Kidney epithelial cell (primary cell): ENCODE measurements around the gene EP400. TPM values are rescaled to one million over a fixed set of nuclear protein-coding genes. Genes with fewer than 3 reads are reported as not detected.

ENCODE experiments used
- DNase-seq: peaks from one replicate; pipeline ENCODE4 v3.0.0-alpha.2; 2010; ENCODE audit warnings: low read depth
- H3K27me3 ChIP-seq: 2 replicates; pipeline ENCODE4 v1.6.0; 2011; ENCODE audit warnings: low read length; ENCODE audit not compliant: control insufficient read depth, insufficient read depth
- H3K36me3 ChIP-seq: 2 replicates; pipeline ENCODE4 v1.5.1; 2011; ENCODE audit warnings: low read length; ENCODE audit not compliant: control insufficient read depth, insufficient read depth
- H3K4me3 ChIP-seq: 2 replicates; pipeline ENCODE4 v1.5.1; 2011; ENCODE audit warnings: low read depth, mild to moderate bottlenecking, control low read depth, low read length
- CTCF ChIP-seq: IDR thresholded peaks from 2 replicates; pipeline ENCODE4 v1.5.1; 2011; ENCODE audit warnings: mild to moderate bottlenecking, moderate library complexity, low read length, control low read depth, inconsistent platforms; ENCODE audit not compliant: insufficient read depth, poor library complexity, severe bottlenecking
- total RNA-seq: library from RNA; depleted of rRNA; stranded (reverse); fragments of >200 nt; gene quantifications from 2 replicates; pipeline ENCODE4 v1.2.3, GENCODE V29; 2015

EP400 gene
- total RNA-seq, 1 donor from 2014 or later = 21.4 TPM

DNA sequence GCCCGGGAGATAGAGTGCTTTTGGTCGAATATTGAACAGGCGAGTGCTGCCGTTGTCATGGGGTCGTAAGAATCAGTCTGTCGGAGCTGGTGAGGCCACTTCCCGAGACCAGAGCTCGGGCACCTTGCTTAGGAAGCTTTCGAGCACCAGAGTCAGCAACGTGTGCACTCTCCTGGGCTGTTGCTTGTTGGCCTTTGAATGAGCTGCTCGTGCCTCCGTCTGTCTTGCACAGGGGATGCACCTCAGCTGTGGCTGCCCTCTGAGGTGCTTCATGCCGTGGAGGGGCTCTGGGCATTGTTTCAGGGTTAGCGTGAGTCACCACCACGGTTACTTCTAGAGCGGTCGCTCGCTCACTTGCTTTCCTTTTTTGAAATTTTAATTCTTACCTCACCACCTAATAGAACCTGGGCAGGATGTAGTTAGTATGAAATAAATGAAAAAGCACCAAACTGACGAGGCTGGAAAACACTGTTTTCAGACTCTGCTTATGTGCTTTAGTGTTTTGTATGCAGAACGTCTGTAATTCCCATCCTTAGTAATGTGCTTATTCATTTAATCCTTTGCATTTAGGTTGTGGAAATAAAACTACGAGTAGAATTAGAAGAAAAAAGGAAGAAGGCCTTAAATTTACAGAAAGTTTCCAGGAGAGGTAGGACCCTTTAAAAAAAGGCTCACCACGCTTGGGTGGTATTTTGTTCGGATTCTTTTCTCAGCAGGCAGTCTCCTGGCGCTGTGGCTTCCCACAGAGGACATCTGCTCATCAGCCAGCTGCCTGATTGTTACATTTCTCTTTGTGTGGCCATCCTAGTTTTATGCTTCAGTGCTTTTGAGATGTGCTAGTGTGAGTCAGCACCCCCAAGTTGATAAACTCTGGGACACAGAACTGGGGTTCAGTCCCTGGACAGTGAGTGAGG, 40.6 kb downstream of the EP400 start:
- H3K4me3 ChIP-seq = no peak overlapping the region
- no peak for TF ChIP-seq CTCF
- DNase-seq = no peak
- peaks cover 2% of the 10 kb centered on the region for H3K36me3 ChIP-seq
- no peaks in the 10 kb centered on the region for H3K27me3 ChIP-seq

- Histone ChIP-seq H3K4me3 (no peak overlapping the region), H3K36me3 (peaks cover 2% of the 10 kb centered on the region), H3K27me3 (no peaks in the 10 kb centered on the region)
- no peak for TF ChIP-seq CTCF
- DNase-seq = no peak
Observed at GRCh38 chr12:131990980-131991305, 41.2 kb downstream of the EP400 start.

DNA sequence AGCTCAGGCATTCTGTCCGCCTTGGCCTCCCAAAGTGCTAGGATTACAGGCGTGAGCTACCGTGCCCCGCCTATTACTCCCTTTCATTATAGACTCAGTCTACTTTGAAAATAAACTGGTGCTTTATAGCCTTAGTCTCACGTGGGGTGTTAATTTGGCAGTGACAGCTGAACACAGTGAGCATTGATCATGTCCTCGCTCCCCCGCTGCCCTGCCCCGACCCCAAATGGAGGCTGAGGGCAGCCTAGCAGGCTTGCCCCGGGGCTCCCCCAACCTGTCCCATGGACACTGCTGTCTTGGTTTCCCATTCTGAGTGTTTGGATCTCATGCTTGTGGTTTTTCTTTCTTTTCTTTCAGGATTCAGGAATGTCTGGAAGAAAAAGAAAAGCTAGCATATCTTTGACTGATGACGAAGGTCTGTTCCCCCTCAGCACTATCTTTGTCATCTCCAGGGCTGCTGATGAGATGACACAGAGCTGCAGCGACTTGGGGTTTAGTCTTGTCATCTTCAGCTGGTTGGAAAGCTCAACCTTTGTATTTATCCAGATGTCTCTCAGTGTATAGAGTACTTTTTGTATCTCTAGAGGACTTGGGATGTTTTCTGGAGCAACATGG, 42.2 kb downstream of the EP400 start:
- peaks cover 2% of the 10 kb centered on the region for H3K36me3 ChIP-seq

GRCh38 chr12:131994589-131994988, 44.8 kb downstream of the EP400 start:
- no peak for DNase-seq
- no peak for TF ChIP-seq CTCF
- Histone ChIP-seq H3K27me3 (no peaks in the 10 kb centered on the region), H3K4me3 (no peak overlapping the region), H3K36me3 (no peaks in the 10 kb centered on the region)

More for the DNA sequence above, 42.2 kb downstream of the EP400 start:
- no peak for DNase-seq
- Histone ChIP-seq H3K4me3 (no peak overlapping the region), H3K27me3 (no peaks in the 10 kb centered on the region)
- no peak for TF ChIP-seq CTCF

- DNase-seq = no peak
- TF ChIP-seq CTCF = no peak
- no peak overlapping the region for H3K4me3 ChIP-seq
- no peaks in the 10 kb centered on the region for H3K27me3 ChIP-seq
- H3K36me3 ChIP-seq = no peaks in the 10 kb centered on the region
Observed at GRCh38 chr12:132000286-132000872, 50.6 kb downstream of the EP400 start.

DNA sequence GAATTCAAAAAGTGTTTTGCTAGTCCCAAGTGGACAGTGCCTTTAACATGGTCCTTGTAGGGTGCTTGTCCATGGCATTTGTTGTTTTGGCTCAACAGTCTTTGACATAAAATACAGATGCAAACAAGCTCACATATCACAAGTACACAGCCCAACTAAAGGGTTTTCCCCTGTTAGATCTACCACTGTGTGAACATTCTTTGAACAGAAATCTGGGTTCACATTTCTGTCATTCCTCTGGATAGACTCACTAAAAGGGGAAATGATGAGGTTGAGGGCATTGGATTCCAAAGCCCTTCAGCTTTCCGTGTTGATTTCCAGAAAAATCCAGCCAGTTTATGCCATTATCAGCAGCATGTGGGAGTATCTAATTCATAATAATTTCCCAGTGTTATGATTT, 54.1 kb downstream of the EP400 start:
- no peak for DNase-seq
- H3K4me3 ChIP-seq = no peak overlapping the region
- no peak for TF ChIP-seq CTCF
- no peaks in the 10 kb centered on the region for H3K27me3 ChIP-seq
- H3K36me3 ChIP-seq = no peaks in the 10 kb centered on the region
